ENCODE results near the gene CREBL2.

DNA sequence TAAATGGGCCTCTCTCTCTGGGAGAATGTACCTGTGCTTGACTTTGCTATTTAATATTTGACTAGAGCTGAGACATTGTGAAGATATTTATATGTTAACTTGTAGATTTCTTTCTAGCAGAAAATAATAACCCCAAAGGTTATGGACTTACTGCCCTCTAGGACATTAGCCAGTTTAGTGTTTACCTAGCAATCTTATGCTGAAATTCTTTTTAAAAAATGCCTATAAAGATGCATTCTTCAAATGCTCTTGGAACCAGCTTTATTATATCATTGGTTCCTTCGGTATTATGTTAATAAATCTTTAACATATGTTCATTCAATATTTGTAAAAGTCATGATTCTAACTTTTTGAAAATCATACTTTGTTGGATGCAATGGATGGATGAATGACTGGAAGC is 56.3 kb downstream of the CREBL2 start:
- TF ChIP-seq, protein P1, sequence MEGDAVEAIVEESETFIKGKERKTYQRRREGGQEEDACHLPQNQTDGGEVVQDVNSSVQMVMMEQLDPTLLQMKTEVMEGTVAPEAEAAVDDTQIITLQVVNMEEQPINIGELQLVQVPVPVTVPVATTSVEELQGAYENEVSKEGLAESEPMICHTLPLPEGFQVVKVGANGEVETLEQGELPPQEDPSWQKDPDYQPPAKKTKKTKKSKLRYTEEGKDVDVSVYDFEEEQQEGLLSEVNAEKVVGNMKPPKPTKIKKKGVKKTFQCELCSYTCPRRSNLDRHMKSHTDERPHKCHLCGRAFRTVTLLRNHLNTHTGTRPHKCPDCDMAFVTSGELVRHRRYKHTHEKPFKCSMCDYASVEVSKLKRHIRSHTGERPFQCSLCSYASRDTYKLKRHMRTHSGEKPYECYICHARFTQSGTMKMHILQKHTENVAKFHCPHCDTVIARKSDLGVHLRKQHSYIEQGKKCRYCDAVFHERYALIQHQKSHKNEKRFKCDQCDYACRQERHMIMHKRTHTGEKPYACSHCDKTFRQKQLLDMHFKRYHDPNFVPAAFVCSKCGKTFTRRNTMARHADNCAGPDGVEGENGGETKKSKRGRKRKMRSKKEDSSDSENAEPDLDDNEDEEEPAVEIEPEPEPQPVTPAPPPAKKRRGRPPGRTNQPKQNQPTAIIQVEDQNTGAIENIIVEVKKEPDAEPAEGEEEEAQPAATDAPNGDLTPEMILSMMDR (IDR thresholded peaks at IDR 0.05) = no peak
- no peak for TF ChIP-seq POLR2A (IDR thresholded peaks at IDR 0.05)

Data from breast epithelium (tissue), 3 donors.